Left lung (tissue), 10 donors: Measurements from ENCODE around the gene RHOB. TPM values are rescaled to one million over a fixed set of nuclear protein-coding genes. Genes with fewer than 3 reads are reported as not detected.
A peak's percentile ranks its signal among the peaks of the same experiment; 100 is the strongest.

ENCODE experiments used
- ATAC-seq: fragments of 200-7000 bp; cut with Tn5 transposase; one replicate; pipeline ENCODE4 v1.9.1; 2020; ENCODE audit warnings: moderate library complexity
- DNase-seq, 4 donors: peaks; one replicate each; pipeline ENCODE4 v3.0.0-alpha.2; 2013 to 2020
- H3K27ac ChIP-seq, 2 donors: fragments of 200-600 bp; sonication (generic) in 1 of 2; one replicate each; pipeline versions ENCODE4 v1.5.0 to v1.8.0; 2020 to 2021
- H3K27me3 ChIP-seq, 2 donors: fragments of 200-600 bp; sonication (generic) in 1 of 2; one replicate each; pipeline versions ENCODE4 v1.5.0 to v1.8.0; 2020 to 2021
- H3K36me3 ChIP-seq, 2 donors: fragments of 200-600 bp; sonication (generic) in 1 of 2; one replicate each; pipeline versions ENCODE4 v1.5.0 to v1.8.0; 2020 to 2021
- H3K4me1 ChIP-seq, 2 donors: fragments of 200-600 bp; one replicate each; pipeline ENCODE4 v1.8.0; 2021
- H3K4me3 ChIP-seq, 2 donors: fragments of 200-600 bp; sonication (generic) in 1 of 2; one replicate each; pipeline versions ENCODE4 v1.5.0 to v1.8.0; 2020 to 2021; ENCODE audit warnings: mild to moderate bottlenecking in 1 of 2
- H3K9me3 ChIP-seq, 2 donors: fragments of 200-600 bp; sonication (generic) in 1 of 2; one replicate each; pipeline versions ENCODE4 v1.5.0 to v1.8.0; 2020 to 2021
- CTCF ChIP-seq, 2 donors: fragments of 200-600 bp; sonication (generic) in 1 of 2; IDR thresholded peaks; one replicate each; pipeline versions ENCODE4 v1.5.0 to v1.8.0; 2021; ENCODE audit warnings: antibody characterized with exemption in 2 of 2
- intact Hi-C, 2 donors: fragments of 100-400 bp; cut with DNase I; formaldehyde crosslinking; loops; one replicate each; pipeline versions ENCODE4 v1.11.2 to v1.14.2; 2022
- polyA plus RNA-seq, 6 donors: library from polyadenylated mRNA; unstranded; fragments of 120-200 nt; gene quantifications; one replicate each; pipeline ENCODE4 v1.2.1, GENCODE V29; 2013; ENCODE audit not compliant: insufficient read length in 6 of 6
- total RNA-seq, 2 donors: library from RNA; stranded (reverse); fragmentation: NEBNext Ultra II Directional; extraction: Animal tissue kit (Norgen Biotek cat#: 25700); gene quantifications; one replicate each; pipeline ENCODE4 v1.2.1, GENCODE V29; 2021
- donor health status: DM: no; HTN: yes; CAD: no.
- donor health status: DM: no; HTN: no; CAD: no.

RHOB gene
- total and polyA plus RNA-seq, 8 donors: 54.0 to 172 (median 101) TPM

DNA sequence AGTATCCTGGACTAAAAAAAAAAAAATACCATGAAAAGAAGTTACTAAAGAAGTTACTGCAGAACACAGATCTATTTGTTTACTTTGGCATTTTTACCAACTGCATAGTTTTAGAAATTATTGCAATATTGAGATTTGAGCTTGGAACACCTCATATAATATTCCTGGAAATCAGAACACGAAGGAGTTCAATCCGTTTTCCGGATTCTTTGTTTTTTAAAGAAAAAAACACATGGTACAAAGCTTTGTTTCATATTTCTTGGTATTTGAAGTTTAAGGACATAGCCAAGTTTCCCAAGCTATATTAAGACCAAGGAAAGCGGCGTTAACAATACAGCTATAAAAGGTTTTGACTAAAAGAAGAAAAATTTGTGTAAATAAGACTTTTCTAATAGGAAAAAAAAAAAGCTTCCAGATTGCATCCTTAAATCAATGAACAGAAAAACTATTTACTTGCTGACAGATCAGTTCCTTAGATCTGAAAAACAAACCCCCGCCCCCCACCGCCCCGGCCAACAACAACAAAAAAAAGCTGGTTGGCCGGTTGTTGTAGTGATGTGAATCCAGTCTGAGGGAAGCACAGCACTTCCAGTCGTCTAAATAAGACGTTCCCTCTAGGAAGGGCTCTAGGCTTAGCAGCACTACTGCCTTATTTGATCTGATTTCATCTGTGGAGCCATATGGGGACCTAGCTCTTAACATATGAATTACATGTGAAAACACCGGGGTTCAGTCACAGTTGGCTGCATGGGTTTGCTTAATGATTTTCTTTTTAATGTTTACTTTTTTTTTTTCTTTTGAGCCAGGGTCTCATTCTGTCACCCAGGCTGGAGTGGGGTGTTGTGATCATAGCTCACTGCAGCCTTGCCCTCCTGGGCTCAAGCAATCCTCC is 2.5 kb upstream of the RHOB start:
- DNase-seq: peak in 1 of 4 donors; percentile 14
- peak overlapping the region; percentile 28 to 49 for H3K27ac ChIP-seq
- no peak overlapping the region for H3K4me3 ChIP-seq
- H3K9me3 ChIP-seq: no peaks in the 10 kb centered on the region
- no peak for ATAC-seq
- no peaks in the 10 kb centered on the region for H3K27me3 ChIP-seq
- peaks cover 3 to 7% of the 10 kb centered on the region in 2 donors for H3K36me3 ChIP-seq
- intact Hi-C loops: loop anchor here in 1 of 2 donors (10.0 kb wide), 1 partner anchor 190 kb away; no protein-coding TSS in a partner anchor
- H3K4me1 ChIP-seq: peaks cover 8 to 53% of the 10 kb centered on the region in 2 donors
- TF ChIP-seq CTCF (IDR thresholded peaks at IDR 0.05): no peak

GRCh38 chr2:20444993-20445910 is 1.6 kb upstream of the RHOB start:
- no peak overlapping the region for H3K4me3 ChIP-seq
- peak overlapping the region in 1 of 2 donors; percentile 28 for H3K27ac ChIP-seq
- H3K9me3 ChIP-seq: no peaks in the 10 kb centered on the region
- DNase-seq (peak in 1 of 4 donors; percentile 26), ATAC-seq (no peak)
- peaks cover 3 to 7% of the 10 kb centered on the region in 2 donors for H3K36me3 ChIP-seq
- H3K4me1 ChIP-seq: peaks cover 10 to 55% of the 10 kb centered on the region in 2 donors
- intact Hi-C loops: loop anchor here in 1 of 2 donors (10.0 kb wide), 1 partner anchor 190 kb away; no protein-coding TSS in a partner anchor
- no peak for TF ChIP-seq CTCF (IDR thresholded peaks at IDR 0.05)
- H3K27me3 ChIP-seq: no peaks in the 10 kb centered on the region

DNA sequence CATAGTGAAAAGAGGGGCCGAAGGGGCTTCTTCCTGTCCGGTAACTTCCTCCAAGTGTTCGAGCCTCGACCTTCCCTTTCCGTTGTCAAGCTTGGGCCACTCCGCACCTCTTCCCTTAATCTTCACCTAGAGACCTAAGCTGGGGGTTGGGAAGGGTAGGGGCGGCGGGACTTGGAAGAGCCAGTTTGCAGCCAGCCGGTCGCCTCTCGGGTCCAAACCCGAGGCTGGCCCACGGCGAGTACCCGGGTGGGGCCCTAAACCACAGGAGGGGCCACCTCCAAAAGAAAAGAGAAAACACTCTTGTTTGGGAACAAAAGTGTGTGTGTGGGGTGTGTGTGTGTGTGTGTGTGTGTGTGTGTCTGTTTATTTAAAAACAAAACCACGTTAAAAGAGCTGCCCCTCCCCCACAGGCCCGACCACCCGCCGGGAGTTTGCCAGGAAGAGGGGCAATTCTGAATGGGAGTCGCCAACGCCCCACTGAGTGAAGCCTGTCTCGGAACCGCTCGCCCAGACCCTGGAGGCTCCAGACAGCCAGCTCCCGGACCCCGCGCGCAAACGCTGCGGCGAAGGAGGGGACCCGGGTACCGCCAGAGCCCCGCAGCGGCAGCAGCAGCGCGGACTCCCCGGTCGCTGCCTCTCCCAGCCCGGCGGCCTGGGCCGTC is 488 bp upstream of the RHOB start:
- peaks cover 14 to 57% of the 10 kb centered on the region in 2 donors for H3K4me1 ChIP-seq
- peak in 1 of 4 donors; percentile 48 for DNase-seq
- H3K9me3 ChIP-seq: no peaks in the 10 kb centered on the region
- H3K4me3 ChIP-seq: peak overlapping the region; percentile 87 to 88
- H3K27ac ChIP-seq: peak overlapping the region; percentile 95 to 99
- no peaks in the 10 kb centered on the region for H3K27me3 ChIP-seq
- ATAC-seq: no peak
- no peak for TF ChIP-seq CTCF (IDR thresholded peaks at IDR 0.05)
- peaks cover 3 to 7% of the 10 kb centered on the region in 2 donors for H3K36me3 ChIP-seq
- intact Hi-C loops: loop anchor here in 1 of 2 donors (10.0 kb wide), 1 partner anchor 188 kb away; no protein-coding TSS in a partner anchor

DNA sequence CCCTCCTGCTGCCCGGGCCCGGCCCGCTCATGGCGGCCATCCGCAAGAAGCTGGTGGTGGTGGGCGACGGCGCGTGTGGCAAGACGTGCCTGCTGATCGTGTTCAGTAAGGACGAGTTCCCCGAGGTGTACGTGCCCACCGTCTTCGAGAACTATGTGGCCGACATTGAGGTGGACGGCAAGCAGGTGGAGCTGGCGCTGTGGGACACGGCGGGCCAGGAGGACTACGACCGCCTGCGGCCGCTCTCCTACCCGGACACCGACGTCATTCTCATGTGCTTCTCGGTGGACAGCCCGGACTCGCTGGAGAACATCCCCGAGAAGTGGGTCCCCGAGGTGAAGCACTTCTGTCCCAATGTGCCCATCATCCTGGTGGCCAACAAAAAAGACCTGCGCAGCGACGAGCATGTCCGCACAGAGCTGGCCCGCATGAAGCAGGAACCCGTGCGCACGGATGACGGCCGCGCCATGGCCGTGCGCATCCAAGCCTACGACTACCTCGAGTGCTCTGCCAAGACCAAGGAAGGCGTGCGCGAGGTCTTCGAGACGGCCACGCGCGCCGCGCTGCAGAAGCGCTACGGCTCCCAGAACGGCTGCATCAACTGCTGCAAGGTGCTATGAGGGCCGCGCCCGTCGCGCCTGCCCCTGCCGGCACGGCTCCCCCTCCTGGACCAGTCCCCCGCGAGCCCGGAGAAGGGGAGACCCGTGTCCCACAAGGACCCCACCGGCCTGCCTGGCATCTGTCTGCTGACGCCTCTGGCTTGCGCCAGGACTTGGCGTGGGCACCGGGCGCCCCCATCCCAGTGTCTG is 767 bp downstream of the RHOB start:
- DNase-seq: peak; percentile 62 to 87 (median 73)
- Histone ChIP-seq H3K36me3 (peaks cover 3 to 7% of the 10 kb centered on the region in 2 donors), H3K4me1 (peaks cover 14 to 57% of the 10 kb centered on the region in 2 donors), H3K27me3 (no peaks in the 10 kb centered on the region), H3K27ac (peak overlapping the region; percentile 95 to 99), H3K4me3 (peak overlapping the region; percentile 87 to 88), H3K9me3 (no peaks in the 10 kb centered on the region)
- intact Hi-C loops: loop anchor here in 1 of 2 donors (10.0 kb wide), 1 partner anchor 187 kb away; no protein-coding TSS in a partner anchor
- ATAC-seq: peak; percentile 37
- no peak for TF ChIP-seq CTCF (IDR thresholded peaks at IDR 0.05)
